ENCODE data around the gene PGLYRP1.

The PGLYRP1 gene

GRCh38 chr19:46065486-46066071, 42.7 kb upstream of the PGLYRP1 start:
- TF ChIP-seq POLR2A (IDR thresholded peaks at IDR 0.05; ENCODE audit: extremely low read depth, insufficient read length): no peak
- TF ChIP-seq CTCF (IDR thresholded peaks at IDR 0.05; ENCODE audit: low read depth, low read length): no peak
- TF ChIP-seq MYC (IDR thresholded peaks at IDR 0.05; ENCODE audit: low read depth, low read length): no peak
- TF ChIP-seq MAX (IDR thresholded peaks at IDR 0.05; ENCODE audit: low read depth, low read length): no peak
- DNase-seq (ENCODE audit: low read depth): no peak
- no peak overlapping the region for H3K4me3 ChIP-seq (ENCODE audit: low read depth, low read length)

GRCh38 chr19:46063201-46063600, 40.3 kb upstream of the PGLYRP1 start:
- TF ChIP-seq MYC (IDR thresholded peaks at IDR 0.05; ENCODE audit: low read depth, low read length): no peak
- no peak for TF ChIP-seq MAX (IDR thresholded peaks at IDR 0.05; ENCODE audit: low read depth, low read length)
- no peak for TF ChIP-seq CTCF (IDR thresholded peaks at IDR 0.05; ENCODE audit: low read depth, low read length)
- no peak for TF ChIP-seq POLR2A (IDR thresholded peaks at IDR 0.05; ENCODE audit: extremely low read depth, insufficient read length)
- no peak for DNase-seq (ENCODE audit: low read depth)
- H3K4me3 ChIP-seq (ENCODE audit: low read depth, low read length): no peak overlapping the region

- TF ChIP-seq MAX (IDR thresholded peaks at IDR 0.05; ENCODE audit: low read depth, low read length) (no peak), CTCF (IDR thresholded peaks at IDR 0.05; ENCODE audit: low read depth, low read length) (no peak)
- DNase-seq (ENCODE audit: low read depth): no peak
- H3K4me3 ChIP-seq (ENCODE audit: low read depth, low read length): no peak overlapping the region
Observed at GRCh38 chr19:46060012-46060411, 37.2 kb upstream of the PGLYRP1 start.

- DNase-seq (ENCODE audit: low read depth): no peak
- H3K4me3 ChIP-seq (ENCODE audit: low read depth, low read length): no peak overlapping the region
- TF ChIP-seq CTCF (IDR thresholded peaks at IDR 0.05; ENCODE audit: low read depth, low read length): no peak
Observed at GRCh38 chr19:46058778-46059177, 35.9 kb upstream of the PGLYRP1 start.

- no peak overlapping the region for H3K4me3 ChIP-seq (ENCODE audit: low read depth, low read length)
- DNase-seq (ENCODE audit: low read depth): no peak
- no peak for TF ChIP-seq MYC (IDR thresholded peaks at IDR 0.05; ENCODE audit: low read depth, low read length)
- TF ChIP-seq CTCF (IDR thresholded peaks at IDR 0.05; ENCODE audit: low read depth, low read length): no peak
- no peak for TF ChIP-seq MAX (IDR thresholded peaks at IDR 0.05; ENCODE audit: low read depth, low read length)
- TF ChIP-seq POLR2A (IDR thresholded peaks at IDR 0.05; ENCODE audit: extremely low read depth, insufficient read length): no peak
Observed at GRCh38 chr19:46056536-46056935, 33.7 kb upstream of the PGLYRP1 start.

GRCh38 chr19:46052896-46053295, 30.0 kb upstream of the PGLYRP1 start:
- TF ChIP-seq MAX (IDR thresholded peaks at IDR 0.05; ENCODE audit: low read depth, low read length) (no peak), MYC (IDR thresholded peaks at IDR 0.05; ENCODE audit: low read depth, low read length) (no peak), CTCF (IDR thresholded peaks at IDR 0.05; ENCODE audit: low read depth, low read length) (no peak), POLR2A (IDR thresholded peaks at IDR 0.05; ENCODE audit: extremely low read depth, insufficient read length) (no peak)
- no peak for DNase-seq (ENCODE audit: low read depth)
- no peak overlapping the region for H3K4me3 ChIP-seq (ENCODE audit: low read depth, low read length)
